Fibroblast of villous mesenchyme (primary cell): ENCODE results near the gene PIP5K1B. TPM values are rescaled to one million over a fixed set of nuclear protein-coding genes. Genes with fewer than 3 reads are reported as not detected.

ENCODE experiments used
- DNase-seq: peaks from one replicate; pipeline ENCODE4 v3.0.0-alpha.2; 2010; ENCODE audit warnings: low read depth
- H3K4me3 ChIP-seq: 2 replicates; pipeline ENCODE4 v1.5.1; 2011; ENCODE audit warnings: low read depth, mild to moderate bottlenecking, low read length
- CTCF ChIP-seq: IDR thresholded peaks from 2 replicates; pipeline ENCODE4 v1.5.1; 2012; ENCODE audit warnings: low read depth, mild to moderate bottlenecking, low read length; ENCODE audit not compliant: insufficient read depth
- total RNA-seq: library from RNA; depleted of rRNA; stranded (reverse); fragments of >200 nt; gene quantifications from 2 replicates; pipeline ENCODE4 v1.2.3, GENCODE V29; 2012

The PIP5K1B gene
- total RNA-seq, 1 donor, result under 0.01 TPM

DNA sequence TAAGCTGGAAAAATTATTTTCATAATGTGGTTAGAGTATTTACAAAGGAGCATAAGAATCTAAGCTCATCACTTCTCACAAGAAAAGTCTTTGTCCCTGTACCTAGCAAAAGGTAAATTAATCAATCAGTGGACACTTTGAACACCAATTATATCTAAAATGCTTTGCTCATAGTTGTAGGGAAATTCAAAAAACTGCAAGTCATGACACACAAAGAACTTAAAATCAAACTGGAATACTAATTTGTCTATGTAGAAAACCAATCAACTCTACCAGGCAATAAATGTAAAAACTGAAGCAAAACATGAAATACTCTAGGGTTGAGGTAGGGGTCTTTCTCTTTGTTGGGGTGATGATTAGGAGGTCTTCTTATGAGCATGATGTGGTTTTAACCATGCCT lies 173.4 kb downstream of the PIP5K1B start:
- DNase-seq, result no peak
- no peak overlapping the region for H3K4me3 ChIP-seq
- TF ChIP-seq CTCF, result no peak

GRCh38 chr9:68883224-68883623 lies 178.2 kb downstream of the PIP5K1B start:
- no peak for TF ChIP-seq CTCF
- H3K4me3 ChIP-seq, result no peak overlapping the region
- no peak for DNase-seq

DNA sequence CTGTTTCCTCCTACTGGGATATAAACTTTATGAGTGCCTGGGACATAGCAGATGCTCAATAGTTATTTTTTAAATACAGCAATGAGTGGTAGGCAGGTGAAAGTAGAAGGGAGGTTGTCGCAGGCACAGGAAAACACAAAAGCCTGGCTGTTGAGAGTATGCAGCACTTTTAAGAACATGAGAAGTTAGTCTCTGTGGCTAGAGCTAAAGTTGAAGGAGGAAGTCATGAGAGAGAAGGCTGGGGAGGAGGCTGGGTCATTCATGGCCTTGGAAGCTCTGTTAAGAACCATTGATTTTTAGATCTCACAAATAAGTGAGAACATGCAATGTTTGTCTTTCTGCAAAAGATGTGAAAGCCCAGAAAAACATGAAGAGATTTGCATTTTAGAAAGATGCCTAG lies 182.2 kb downstream of the PIP5K1B start:
- TF ChIP-seq CTCF, result no peak
- no peak for DNase-seq
- H3K4me3 ChIP-seq, result no peak overlapping the region

DNA sequence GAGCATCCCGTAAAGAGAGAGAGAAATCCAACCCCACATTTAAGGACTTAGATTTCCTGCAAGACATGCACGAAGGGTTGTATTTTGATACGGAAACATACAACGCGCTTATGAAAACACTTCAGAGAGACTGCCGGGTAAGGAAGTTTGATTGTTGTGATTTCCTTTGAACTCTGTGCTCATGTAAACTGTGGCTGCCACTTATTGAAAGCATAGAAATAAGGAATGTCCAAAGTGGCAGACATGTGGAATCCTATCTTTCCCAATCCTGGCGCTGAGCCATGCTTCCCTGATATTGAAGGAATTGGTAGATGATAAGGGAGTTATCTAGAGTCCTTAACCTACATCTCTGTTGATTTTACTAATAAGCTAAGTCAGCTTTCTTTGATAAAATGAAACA lies 189.5 kb downstream of the PIP5K1B start:
- no peak for TF ChIP-seq CTCF
- DNase-seq, result no peak
- H3K4me3 ChIP-seq, result no peak overlapping the region

DNA sequence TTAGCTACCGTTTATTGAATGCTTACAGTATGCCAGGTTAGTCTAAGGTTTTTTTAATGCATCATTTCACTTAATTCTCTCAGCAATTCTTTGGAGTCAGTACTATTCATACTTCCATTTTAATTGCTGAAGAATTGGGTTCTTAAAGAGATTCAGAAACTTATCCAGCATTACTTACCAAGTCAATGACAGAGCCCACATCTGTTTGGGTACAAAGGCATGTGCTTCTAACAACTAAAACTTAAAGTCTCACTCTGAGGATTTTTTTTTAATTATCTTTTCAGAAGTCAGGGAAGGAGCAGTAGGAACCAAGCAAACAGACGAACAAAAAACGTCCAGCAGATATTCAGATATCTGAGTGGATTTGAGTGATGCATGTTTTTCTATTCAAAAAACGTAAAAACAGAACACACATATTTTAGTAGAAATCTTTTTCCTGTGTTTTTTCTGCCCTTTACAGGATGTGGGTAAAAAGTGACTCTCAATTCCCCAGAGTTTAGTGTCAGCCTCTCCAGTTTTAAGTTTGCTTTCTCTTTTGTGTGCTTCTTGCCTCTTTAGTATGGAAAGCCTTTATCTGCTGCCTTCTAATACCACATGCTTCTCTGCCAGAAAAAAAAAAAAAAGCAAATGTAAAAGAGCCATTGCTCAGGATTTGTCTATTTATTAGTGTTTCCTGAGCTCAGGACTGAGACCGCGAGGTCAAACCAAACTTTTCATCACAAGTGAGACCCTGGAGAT lies 190.9 kb downstream of the PIP5K1B start:
- no peak for DNase-seq
- no peak overlapping the region for H3K4me3 ChIP-seq
- no peak for TF ChIP-seq CTCF

- H3K4me3 ChIP-seq, result no peak overlapping the region
- no peak for DNase-seq
- TF ChIP-seq CTCF, result no peak
These were observed 191.4 kb downstream of the PIP5K1B start for GRCh38 chr9:68896486-68896885.
